Hepatocyte (in vitro differentiated cells): ENCODE results near the gene ITGA1. TPM values are rescaled to one million over a fixed set of nuclear protein-coding genes. Genes with fewer than 3 reads are reported as not detected.
A peak's percentile ranks its signal among the peaks of the same experiment; 100 is the strongest.

Experiments
- DNase-seq: peaks from one replicate; pipeline ENCODE4 v3.0.0-alpha.2; 2016; ENCODE audit warnings: low spot score
- H2AFZ ChIP-seq: fragments of 200-600 bp; sonication (generic); 2 replicates; pipeline ENCODE4 v1.6.0; 2016; ENCODE audit warnings: antibody characterized with exemption, mild to moderate bottlenecking
- H3K27ac ChIP-seq: fragments of 200-600 bp; sonication (generic); 2 replicates; pipeline ENCODE4 v1.5.1; 2016; ENCODE audit warnings: mild to moderate bottlenecking
- H3K27me3 ChIP-seq: fragments of 200-600 bp; sonication (generic); 2 replicates; pipeline ENCODE4 v1.6.1; 2016
- H3K36me3 ChIP-seq: fragments of 200-600 bp; sonication (generic); replicated peaks from 2 replicates; pipeline ENCODE4 v1.5.1; 2016; ENCODE audit warnings: low read depth; ENCODE audit not compliant: insufficient read depth
- H3K4me1 ChIP-seq: fragments of 200-600 bp; sonication (generic); 2 replicates; pipeline ENCODE4 v1.5.1; 2016; ENCODE audit warnings: mild to moderate bottlenecking, moderate library complexity; ENCODE audit not compliant: insufficient read depth
- H3K4me2 ChIP-seq: fragments of 200-600 bp; sonication (generic); 2 replicates; pipeline ENCODE4 v1.6.0; 2016
- H3K4me3 ChIP-seq: fragments of 200-600 bp; sonication (generic); 2 replicates; pipeline ENCODE4 v1.5.1; 2016; ENCODE audit warnings: mild to moderate bottlenecking
- H3K79me2 ChIP-seq: fragments of 200-600 bp; sonication (generic); 2 replicates; pipeline ENCODE4 v1.6.0; 2017; ENCODE audit warnings: mild to moderate bottlenecking
- H3K9me2 ChIP-seq: fragments of 200-600 bp; sonication (generic); replicated peaks from 2 replicates; pipeline ENCODE4 v1.6.0; 2017; ENCODE audit warnings: mild to moderate bottlenecking; ENCODE audit not compliant: insufficient read depth
- H3K9me3 ChIP-seq: fragments of 200-600 bp; sonication (generic); 2 replicates; pipeline ENCODE4 v1.5.1; 2016; ENCODE audit warnings: low read depth, mild to moderate bottlenecking
- H4K20me1 ChIP-seq: fragments of 200-600 bp; sonication (generic); 2 replicates; pipeline ENCODE4 v1.6.0; 2016; ENCODE audit warnings: mild to moderate bottlenecking; ENCODE audit not compliant: insufficient read depth, poor library complexity, severe bottlenecking
- EZH2 ChIP-seq: fragments of 200-600 bp; sonication (generic); IDR thresholded peaks from 2 replicates; pipeline ENCODE4 v1.6.1; 2016; ENCODE audit warnings: antibody characterized with exemption, mild to moderate bottlenecking, borderline replicate concordance
- EZH2phosphoT487 ChIP-seq: fragments of 200-600 bp; sonication (generic); IDR thresholded peaks from one replicate; pipeline ENCODE4 v1.6.1; 2018; ENCODE audit warnings: antibody characterized with exemption, mild to moderate bottlenecking, low read depth, moderate library complexity; ENCODE audit not compliant: unreplicated experiment, severe bottlenecking
- WGBS: methylation state at CpG from one replicate; pipeline ENCODE4 v1.1.6; 2016; ENCODE audit warnings: low lambda C conversion rate; ENCODE audit errors: missing lambda C conversion rate; 5-methylcytosine and 5-hydroxymethylcytosine counted together
- polyA plus RNA-seq: library from polyadenylated mRNA; unstranded; fragments of >200 nt; fragmentation: Nextera tagmentation; extraction: Ambion mirVana; gene quantifications from 2 replicates; pipeline ENCODE4 v1.2.1, GENCODE V29; 2016
- total RNA-seq: library from RNA; depleted of rRNA; stranded (reverse); fragments of >200 nt; gene quantifications from 2 replicates; pipeline ENCODE4 v1.2.3, GENCODE V29; 2014
- TF ChIP-seq, protein P1 (sequence below): fragments of 200-600 bp; sonication (generic); IDR thresholded peaks from 2 replicates; pipeline ENCODE4 v1.5.1; 2016; ENCODE audit warnings: antibody characterized with exemption, mild to moderate bottlenecking; ENCODE audit not compliant: poor library complexity

ITGA1 gene
- total and polyA plus RNA-seq, 2 experiments from 2014 or later: 15.0 to 40.3 TPM

DNA sequence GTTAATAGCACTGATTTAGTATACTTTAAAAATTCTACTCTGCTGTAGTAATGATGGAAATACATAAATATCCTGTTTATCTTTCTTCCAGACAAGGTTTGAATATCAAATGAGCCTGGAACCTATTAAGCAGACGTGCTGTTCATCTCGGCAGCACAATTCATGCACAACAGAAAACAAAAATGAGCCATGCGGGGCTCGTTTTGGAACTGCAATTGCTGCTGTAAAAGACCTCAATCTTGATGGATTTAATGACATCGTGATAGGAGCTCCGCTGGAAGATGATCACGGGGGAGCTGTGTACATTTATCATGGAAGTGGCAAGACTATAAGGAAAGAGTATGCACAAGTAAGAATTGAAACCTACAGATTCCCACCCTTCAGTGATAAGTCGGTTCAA, 122.4 kb downstream of the ITGA1 start:
- Histone ChIP-seq H3K27me3 (no peaks in the 10 kb centered on the region), H3K79me2 (no peaks in the 10 kb centered on the region), H3K9me2 (no peaks in the 10 kb centered on the region), H3K9me3 (no peaks in the 10 kb centered on the region), H4K20me1 (no peaks in the 10 kb centered on the region), H3K4me3 (no peak overlapping the region), H2AFZ (peak overlapping the region; percentile 28), H3K4me1 (peaks cover 8% of the 10 kb centered on the region), H3K4me2 (peak overlapping the region; percentile 34), H3K36me3 (no peaks in the 10 kb centered on the region), H3K27ac (peak overlapping the region; percentile 33)
- TF ChIP-seq, protein P1, sequence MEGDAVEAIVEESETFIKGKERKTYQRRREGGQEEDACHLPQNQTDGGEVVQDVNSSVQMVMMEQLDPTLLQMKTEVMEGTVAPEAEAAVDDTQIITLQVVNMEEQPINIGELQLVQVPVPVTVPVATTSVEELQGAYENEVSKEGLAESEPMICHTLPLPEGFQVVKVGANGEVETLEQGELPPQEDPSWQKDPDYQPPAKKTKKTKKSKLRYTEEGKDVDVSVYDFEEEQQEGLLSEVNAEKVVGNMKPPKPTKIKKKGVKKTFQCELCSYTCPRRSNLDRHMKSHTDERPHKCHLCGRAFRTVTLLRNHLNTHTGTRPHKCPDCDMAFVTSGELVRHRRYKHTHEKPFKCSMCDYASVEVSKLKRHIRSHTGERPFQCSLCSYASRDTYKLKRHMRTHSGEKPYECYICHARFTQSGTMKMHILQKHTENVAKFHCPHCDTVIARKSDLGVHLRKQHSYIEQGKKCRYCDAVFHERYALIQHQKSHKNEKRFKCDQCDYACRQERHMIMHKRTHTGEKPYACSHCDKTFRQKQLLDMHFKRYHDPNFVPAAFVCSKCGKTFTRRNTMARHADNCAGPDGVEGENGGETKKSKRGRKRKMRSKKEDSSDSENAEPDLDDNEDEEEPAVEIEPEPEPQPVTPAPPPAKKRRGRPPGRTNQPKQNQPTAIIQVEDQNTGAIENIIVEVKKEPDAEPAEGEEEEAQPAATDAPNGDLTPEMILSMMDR: no peak
- TF ChIP-seq EZH2phosphoT487 (no peak), EZH2 (no peak)
- WGBS: 52% methylated on average over 8 of the region's 8 CpGs
- DNase-seq: no peak

- DNase-seq: peak; percentile 70
- TF ChIP-seq, protein P1: peak; percentile 72
- TF ChIP-seq EZH2 (no peak), EZH2phosphoT487 (no peak)
- Histone ChIP-seq H3K9me2 (no peaks in the 10 kb centered on the region), H3K4me2 (peak overlapping the region; percentile 73), H4K20me1 (no peaks in the 10 kb centered on the region), H2AFZ (no peak overlapping the region), H3K4me1 (no peaks in the 10 kb centered on the region), H3K79me2 (no peaks in the 10 kb centered on the region), H3K27me3 (no peaks in the 10 kb centered on the region), H3K9me3 (no peaks in the 10 kb centered on the region), H3K27ac (no peak overlapping the region), H3K4me3 (no peak overlapping the region), H3K36me3 (no peaks in the 10 kb centered on the region)
- WGBS: 12% methylated on average over 4 of the region's 4 CpGs
These were observed 127.6 kb downstream of the ITGA1 start for GRCh38 chr5:52915176-52915875.

- no peaks in the 10 kb centered on the region for H3K36me3 ChIP-seq
These were observed 133.2 kb downstream of the ITGA1 start for GRCh38 chr5:52920929-52921328.

More at GRCh38 chr5:52920929-52921328, 133.2 kb downstream of the ITGA1 start:
- no peaks in the 10 kb centered on the region for H3K9me2 ChIP-seq
- no peaks in the 10 kb centered on the region for H3K27me3 ChIP-seq
- no peaks in the 10 kb centered on the region for H4K20me1 ChIP-seq
- no peaks in the 10 kb centered on the region for H3K79me2 ChIP-seq
- 94% methylated on average over 2 of the region's 2 CpGs for WGBS
- no peak overlapping the region for H3K4me2 ChIP-seq
- no peak for TF ChIP-seq EZH2phosphoT487
- TF ChIP-seq, protein P1: no peak
- no peak for TF ChIP-seq EZH2
- H2AFZ ChIP-seq: no peak overlapping the region
- no peak overlapping the region for H3K27ac ChIP-seq
- H3K9me3 ChIP-seq: no peaks in the 10 kb centered on the region
- no peak for DNase-seq
- no peaks in the 10 kb centered on the region for H3K4me1 ChIP-seq
- H3K4me3 ChIP-seq: no peak overlapping the region
